Tibial artery (tissue), 4 donors: ENCODE measurements around the gene SLC25A13.

Experiments used
- DNase-seq, 2 donors: peaks; one replicate each; pipeline ENCODE4 v3.0.0-alpha.2; 2019
- H3K27ac ChIP-seq, 2 donors: fragments of 200-600 bp; sonication (generic) in 1 of 2; 1 replicate in 1 of 2; 2 replicates in 1 of 2; pipeline ENCODE4 v1.5.1; 2018 to 2019; ENCODE audit warnings: mild to moderate bottlenecking in 1 of 2
- H3K27me3 ChIP-seq, 2 donors: fragments of 200-600 bp; sonication (generic) in 1 of 2; one replicate each; pipeline versions ENCODE4 v1.5.1 to v1.6.0; 2016 to 2019
- H3K36me3 ChIP-seq, 3 donors: fragments of 200-600 bp; sonication (generic) in 2 of 3; one replicate each; pipeline ENCODE4 v1.5.1; 2016 to 2019; ENCODE audit warnings: mild to moderate bottlenecking in 2 of 3
- H3K4me1 ChIP-seq, 4 donors: fragments of 200-600 bp; sonication (generic) in 2 of 4; 1 replicate in 3 of 4; 2 replicates in 1 of 4; pipeline ENCODE4 v1.5.1; 2016 to 2019
- H3K4me3 ChIP-seq, 2 donors: fragments of 200-600 bp; sonication (generic) in 1 of 2; 1 replicate in 1 of 2; 2 replicates in 1 of 2; pipeline ENCODE4 v1.5.1; 2018 to 2019; ENCODE audit warnings: mild to moderate bottlenecking in 2 of 2
- H3K9me3 ChIP-seq, 3 donors: fragments of 200-600 bp; sonication (generic) in 1 of 3; one replicate each; pipeline ENCODE4 v1.5.1; 2016 to 2019
- intact Hi-C: fragments of 100-400 bp; cut with DNase I; formaldehyde crosslinking; loops from one replicate; pipeline ENCODE4 v1.15.0; 2023; ENCODE audit warnings: low total_unique reads
- TF ChIP-seq, protein P1 (sequence below), 2 experiments: fragments of 200-600 bp in 1 of 2; fragments of 450-650 bp in 1 of 2; IDR thresholded peaks; one replicate each; pipeline ENCODE4 v1.5.1; 2017 to 2019; ENCODE audit warnings: antibody characterized with exemption in 2 of 2, mild to moderate bottlenecking in 1 of 2, moderate library complexity in 1 of 2

SLC25A13 gene

GRCh38 chr7:96269246-96269994 is 52.5 kb downstream of the SLC25A13 start:
- DNase-seq, result no peak
- Histone ChIP-seq H3K4me3 (no peak overlapping the region), H3K9me3 (no peaks in the 10 kb centered on the region), H3K36me3 (peaks cover 0 to 3% (median 0%) of the 10 kb centered on the region in 3 donors), H3K27ac (no peak overlapping the region), H3K4me1 (peaks cover 0 to 5% (median 0%) of the 10 kb centered on the region in 4 donors), H3K27me3 (no peaks in the 10 kb centered on the region)
- TF ChIP-seq, protein P1, sequence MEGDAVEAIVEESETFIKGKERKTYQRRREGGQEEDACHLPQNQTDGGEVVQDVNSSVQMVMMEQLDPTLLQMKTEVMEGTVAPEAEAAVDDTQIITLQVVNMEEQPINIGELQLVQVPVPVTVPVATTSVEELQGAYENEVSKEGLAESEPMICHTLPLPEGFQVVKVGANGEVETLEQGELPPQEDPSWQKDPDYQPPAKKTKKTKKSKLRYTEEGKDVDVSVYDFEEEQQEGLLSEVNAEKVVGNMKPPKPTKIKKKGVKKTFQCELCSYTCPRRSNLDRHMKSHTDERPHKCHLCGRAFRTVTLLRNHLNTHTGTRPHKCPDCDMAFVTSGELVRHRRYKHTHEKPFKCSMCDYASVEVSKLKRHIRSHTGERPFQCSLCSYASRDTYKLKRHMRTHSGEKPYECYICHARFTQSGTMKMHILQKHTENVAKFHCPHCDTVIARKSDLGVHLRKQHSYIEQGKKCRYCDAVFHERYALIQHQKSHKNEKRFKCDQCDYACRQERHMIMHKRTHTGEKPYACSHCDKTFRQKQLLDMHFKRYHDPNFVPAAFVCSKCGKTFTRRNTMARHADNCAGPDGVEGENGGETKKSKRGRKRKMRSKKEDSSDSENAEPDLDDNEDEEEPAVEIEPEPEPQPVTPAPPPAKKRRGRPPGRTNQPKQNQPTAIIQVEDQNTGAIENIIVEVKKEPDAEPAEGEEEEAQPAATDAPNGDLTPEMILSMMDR (IDR thresholded peaks at IDR 0.05), result no peak
- intact Hi-C loops, result no loop called here

GRCh38 chr7:96266580-96266979 is 55.3 kb downstream of the SLC25A13 start:
- TF ChIP-seq, protein P1 (IDR thresholded peaks at IDR 0.05), result no peak
- Histone ChIP-seq H3K27me3 (no peaks in the 10 kb centered on the region), H3K9me3 (no peaks in the 10 kb centered on the region), H3K4me1 (no peaks in the 10 kb centered on the region), H3K36me3 (peaks cover 0 to 3% (median 0%) of the 10 kb centered on the region in 3 donors), H3K27ac (no peak overlapping the region), H3K4me3 (no peak overlapping the region)
- no peak for DNase-seq
- intact Hi-C loops, result no loop called here

GRCh38 chr7:96266015-96266414 is 55.9 kb downstream of the SLC25A13 start:
- Histone ChIP-seq H3K4me3 (no peak overlapping the region), H3K36me3 (peaks cover 0 to 3% (median 0%) of the 10 kb centered on the region in 3 donors), H3K4me1 (no peaks in the 10 kb centered on the region), H3K9me3 (no peaks in the 10 kb centered on the region), H3K27ac (no peak overlapping the region), H3K27me3 (no peaks in the 10 kb centered on the region)
- TF ChIP-seq, protein P1 (IDR thresholded peaks at IDR 0.05), result no peak
- intact Hi-C loops, result no loop called here
- no peak for DNase-seq

DNA sequence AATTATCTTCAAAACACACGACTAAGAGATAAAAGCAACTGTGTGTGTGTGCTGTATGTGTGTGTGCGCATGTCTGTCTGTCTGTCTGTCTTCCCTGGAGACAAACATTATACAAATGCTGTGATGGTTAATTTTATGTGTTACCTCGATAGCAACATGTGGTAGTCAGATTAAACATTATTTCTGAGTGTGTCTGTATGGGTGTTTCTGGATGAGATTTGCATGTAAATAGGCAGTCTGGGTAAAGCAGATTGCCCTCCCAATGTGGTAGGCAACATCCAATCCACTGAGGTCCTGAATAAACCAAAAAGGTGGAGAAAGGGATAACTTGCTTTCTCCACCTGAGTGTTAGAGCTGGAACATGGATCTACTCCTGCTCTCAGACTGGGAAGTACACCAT is 67.9 kb downstream of the SLC25A13 start:
- no peak for DNase-seq
- TF ChIP-seq, protein P1 (IDR thresholded peaks at IDR 0.05), result no peak
- Histone ChIP-seq H3K27me3 (no peaks in the 10 kb centered on the region), H3K27ac (no peak overlapping the region), H3K36me3 (no peaks in the 10 kb centered on the region), H3K4me1 (peaks cover 0 to 6% (median 0%) of the 10 kb centered on the region in 4 donors), H3K9me3 (no peaks in the 10 kb centered on the region), H3K4me3 (no peak overlapping the region)
- intact Hi-C loops, result no loop called here

GRCh38 chr7:96253441-96253840 is 68.5 kb downstream of the SLC25A13 start:
- no peak for DNase-seq
- H3K4me3 ChIP-seq, result no peak overlapping the region
- H3K9me3 ChIP-seq, result no peaks in the 10 kb centered on the region
- H3K36me3 ChIP-seq, result no peaks in the 10 kb centered on the region
- no peaks in the 10 kb centered on the region for H3K27me3 ChIP-seq
- H3K27ac ChIP-seq, result no peak overlapping the region
- peaks cover 0 to 6% (median 0%) of the 10 kb centered on the region in 4 donors for H3K4me1 ChIP-seq
- TF ChIP-seq, protein P1 (IDR thresholded peaks at IDR 0.05), result no peak
- intact Hi-C loops, result no loop called here
